H1 (cell line): ENCODE results near the gene PLXDC2. TPM values are rescaled to one million over a fixed set of nuclear protein-coding genes. Genes with fewer than 3 reads are reported as not detected.

Experiments
- CTCF ChIA-PET: fragments of 300-600 bp; sonication (Branson Sonifier 250); formaldehyde crosslinking; loops from one replicate; lab custom pipeline; 2021; ENCODE audit not compliant: partially characterized antibody; lab: Charles Lee
- POLR2A ChIA-PET: fragments of 300-600 bp; sonication (Branson Sonifier 250); formaldehyde crosslinking; loops from one replicate; lab custom pipeline; 2021; ENCODE audit warnings: inconsistent platforms; ENCODE audit not compliant: partially characterized antibody; lab: Charles Lee
- DNase-seq, 2 experiments: peaks; one replicate each; pipeline versions ENCODE4 v3.0.0 to v3.0.0-alpha.2; 2010 to 2022; ENCODE audit warnings: low spot score in 2 of 2, low read depth in 1 of 2, mixed read lengths in 1 of 2
- FAIRE-seq: peaks from 2 replicates; lab custom pipeline; 2011; peaks lifted over from hg19 to GRCh38; lab: Jason Lieb, UNC
- H2AFZ ChIP-seq: 2 replicates; pipeline ENCODE4 v1.8.1; 2012; ENCODE audit warnings: low read length, inconsistent platforms
- H2AK5ac ChIP-seq: 2 replicates; pipeline ENCODE4 v1.6.1; 2013; ENCODE audit warnings: low read depth, low read length
- H2BK120ac ChIP-seq: replicated peaks from 2 replicates; pipeline ENCODE3; 2013; ENCODE audit warnings: low read depth, low read length, inconsistent platforms
- H2BK12ac ChIP-seq: 2 replicates; pipeline ENCODE4 v1.6.1; 2013; ENCODE audit warnings: low read depth, low read length
- H2BK15ac ChIP-seq: 2 replicates; pipeline ENCODE4 v1.6.1; 2013; ENCODE audit warnings: low read length
- H2BK20ac ChIP-seq: 2 replicates; pipeline ENCODE4 v1.6.1; 2013; ENCODE audit warnings: low read length
- H2BK5ac ChIP-seq: 2 replicates; pipeline ENCODE4 v1.6.1; 2013; ENCODE audit warnings: low read depth, low read length
- H3K14ac ChIP-seq: 2 replicates; pipeline ENCODE4 v1.6.1; 2013; ENCODE audit warnings: inconsistent platforms; ENCODE audit not compliant: insufficient read length
- H3K18ac ChIP-seq: 2 replicates; pipeline ENCODE4 v1.6.1; 2013; ENCODE audit warnings: low read length; ENCODE audit errors: extremely low read depth
- H3K23ac ChIP-seq: 2 replicates; pipeline ENCODE4 v1.6.1; 2013; ENCODE audit warnings: inconsistent platforms; ENCODE audit not compliant: insufficient read length
- H3K23me2 ChIP-seq: 2 replicates; pipeline ENCODE4 v1.6.1; 2013; ENCODE audit warnings: low read depth, low read length
- H3K27ac ChIP-seq: 2 replicates; pipeline ENCODE4 v1.6.1; 2011; ENCODE audit warnings: low read depth, low read length, inconsistent platforms
- H3K27me3 ChIP-seq, 4 experiments: replicated peaks in 1 of 4; 1 replicate in 1 of 4; 2 replicates in 3 of 4; pipeline versions ENCODE4 v1.6.1 to v1.8.1; 2011 to 2013; ENCODE audit warnings: low read length in 3 of 4, mild to moderate bottlenecking in 3 of 4, inconsistent platforms in 2 of 4, mixed read lengths in 2 of 4, moderate library complexity in 1 of 4; ENCODE audit not compliant: control insufficient read depth in 3 of 4, insufficient read depth in 3 of 4; ENCODE audit errors: extremely low read depth in 1 of 4
- H3K36me3 ChIP-seq, 4 experiments: 2 replicates each; pipeline versions ENCODE4 v1.6.1 to v1.8.1; 2011 to 2013; ENCODE audit warnings: mild to moderate bottlenecking in 4 of 4, low read length in 3 of 4, moderate library complexity in 2 of 4, control low read depth in 1 of 4, inconsistent platforms in 1 of 4; ENCODE audit not compliant: insufficient read depth in 4 of 4, control insufficient read depth in 2 of 4
- H3K4ac ChIP-seq: replicated peaks from 2 replicates; pipeline ENCODE3; 2013; ENCODE audit warnings: low read length, low read depth, mixed read lengths, inconsistent platforms; ENCODE audit not compliant: insufficient read length
- H3K4me1 ChIP-seq, 4 experiments: replicated peaks in 1 of 4; 1 replicate in 1 of 4; 2 replicates in 3 of 4; pipeline versions ENCODE4 v1.6.1 to v1.8.1; 2011 to 2013; ENCODE audit warnings: low read length in 3 of 4, inconsistent platforms in 2 of 4, mixed read lengths in 1 of 4; ENCODE audit not compliant: insufficient read depth in 4 of 4, control insufficient read depth in 3 of 4
- H3K4me2 ChIP-seq, 2 experiments: 2 replicates each; pipeline versions ENCODE4 v1.6.1 to v1.8.1; 2011 to 2013; ENCODE audit warnings: low read depth in 2 of 2, low read length in 2 of 2, control low read depth in 1 of 2, inconsistent platforms in 1 of 2, mild to moderate bottlenecking in 1 of 2; ENCODE audit not compliant: insufficient read depth in 1 of 2
- H3K4me3 ChIP-seq, 4 experiments: fragments of 200-600, 300-600 bp in 1 of 4; sonication (generic), shearing (Covaris generic), sonication (Bioruptor Twin) in 1 of 4; 2 replicates each; pipeline versions ENCODE4 v1.5.1 to v1.8.1; 2011 to 2016; ENCODE audit warnings: low read length in 4 of 4, low read depth in 3 of 4, control low read depth in 2 of 4, inconsistent platforms in 2 of 4, mild to moderate bottlenecking in 2 of 4, mixed read lengths in 1 of 4, moderate library complexity in 1 of 4; ENCODE audit not compliant: insufficient read depth in 2 of 4; ENCODE audit errors: extremely low read depth in 1 of 4
- H3K56ac ChIP-seq: replicated peaks from 2 replicates; pipeline ENCODE3; 2013; ENCODE audit warnings: low read depth, mild to moderate bottlenecking, mixed read lengths, low read length, inconsistent platforms; ENCODE audit not compliant: insufficient read length
- H3K79me1 ChIP-seq: 2 replicates; pipeline ENCODE4 v1.6.1; 2013; ENCODE audit warnings: low read depth, low read length, control low read depth
- H3K79me2 ChIP-seq, 2 experiments: 2 replicates each; pipeline versions ENCODE4 v1.6.1 to v1.8.1; 2012 to 2013; ENCODE audit warnings: low read length in 2 of 2, mild to moderate bottlenecking in 2 of 2, inconsistent platforms in 1 of 2; ENCODE audit not compliant: insufficient read depth in 2 of 2, control insufficient read depth in 1 of 2
- H3K9ac ChIP-seq, 4 experiments: replicated peaks in 1 of 4; 1 replicate in 1 of 4; 2 replicates in 3 of 4; pipeline versions ENCODE4 v1.6.1 to v1.8.1; 2011 to 2013; ENCODE audit warnings: low read depth in 3 of 4, low read length in 3 of 4, control low read depth in 2 of 4, mild to moderate bottlenecking in 2 of 4, moderate library complexity in 2 of 4, inconsistent platforms in 1 of 4; ENCODE audit errors: extremely low read depth in 1 of 4
- H3K9me3 ChIP-seq, 2 experiments: 2 replicates each; pipeline versions ENCODE4 v1.6.1 to v1.8.1; 2012 to 2013; ENCODE audit warnings: mild to moderate bottlenecking in 2 of 2, moderate library complexity in 2 of 2, control low read depth in 1 of 2, inconsistent platforms in 1 of 2, low read depth in 1 of 2, low read length in 1 of 2, mixed read lengths in 1 of 2; ENCODE audit not compliant: insufficient read depth in 2 of 2
- H4K20me1 ChIP-seq, 2 experiments: replicated peaks in 1 of 2; 2 replicates each; pipeline versions ENCODE3 to v1.8.1; 2011 to 2013; ENCODE audit warnings: inconsistent platforms in 2 of 2, low read length in 2 of 2, mild to moderate bottlenecking in 1 of 2; ENCODE audit not compliant: insufficient read depth in 2 of 2, control insufficient read depth in 1 of 2
- H4K5ac ChIP-seq: 2 replicates; pipeline ENCODE4 v1.6.1; 2013; ENCODE audit warnings: low read length, low read depth, mixed read lengths, inconsistent platforms; ENCODE audit not compliant: insufficient read length
- H4K8ac ChIP-seq: 2 replicates; pipeline ENCODE4 v1.8.0; 2013; ENCODE audit warnings: mild to moderate bottlenecking, moderate library complexity, low read length, inconsistent platforms; ENCODE audit not compliant: insufficient read depth; ENCODE audit errors: extremely low read depth
- H4K91ac ChIP-seq: replicated peaks from 2 replicates; pipeline ENCODE3; 2013; ENCODE audit warnings: low read length, mixed read lengths, inconsistent platforms; ENCODE audit not compliant: insufficient read length
- JUN ChIP-seq: IDR thresholded peaks from 2 replicates; pipeline ENCODE4 v1.6.1; 2011; ENCODE audit warnings: low read depth, mild to moderate bottlenecking, improper control_type of control experiment, low read length
- KDM4A ChIP-seq: IDR thresholded peaks from one replicate; pipeline ENCODE4 v1.7.1; 2012; ENCODE audit warnings: low read depth, mild to moderate bottlenecking, moderate library complexity, low read length, inconsistent platforms; ENCODE audit not compliant: severe bottlenecking
- RBBP5 ChIP-seq: IDR thresholded peaks from 2 replicates; pipeline ENCODE4 v1.7.1; 2012; ENCODE audit warnings: low read depth, mild to moderate bottlenecking, inconsistent platforms, low read length, moderate library complexity, borderline replicate concordance
- RNF2 ChIP-seq: fragments of 200-900, 300-1000 bp; sonication (generic); IDR thresholded peaks from 2 replicates; pipeline ENCODE4 v1.7.1; 2016; ENCODE audit warnings: borderline replicate concordance, low read depth, mild to moderate bottlenecking, antibody characterized with exemption, low read length; ENCODE audit not compliant: poor library complexity, severe bottlenecking; ENCODE audit errors: missing control alignments
- SIX5 ChIP-seq: IDR thresholded peaks from 2 replicates; pipeline ENCODE4 v1.6.1; 2011; ENCODE audit warnings: mild to moderate bottlenecking, low read depth, low read length
- SRF ChIP-seq: IDR thresholded peaks from 2 replicates; pipeline ENCODE4 v1.6.1; 2011; ENCODE audit warnings: mild to moderate bottlenecking, low read depth, low read length, moderate library complexity
- WGBS, 2 experiments: shearing (Covaris generic) in 1 of 2; methylation state at CpG; one replicate each; pipeline versions ENCODE4 v1.1.6 to v1.1.7; 2013 to 2015; ENCODE audit warnings: low lambda C conversion rate in 2 of 2, mixed read lengths in 2 of 2, inconsistent platforms in 1 of 2, low coverage in 1 of 2, missing lambda C conversion rate in 1 of 2; ENCODE audit not compliant: insufficient replicate concordance in 2 of 2, insufficient coverage in 1 of 2, insufficient read length in 1 of 2; ENCODE audit errors: extremely low coverage in 1 of 2, missing lambda C conversion rate in 1 of 2; 5-methylcytosine and 5-hydroxymethylcytosine counted together
- polyA plus RNA-seq, 7 experiments: library from polyadenylated mRNA; depleted of rRNA in 3 of 7; stranded (reverse) in 5 of 7; unstranded in 2 of 7; fragments of >200 nt in 5 of 7; fragments of 200-250 nt in 2 of 7; gene quantifications; 1 replicate in 5 of 7; 2 replicates in 1 of 7; 4 replicates in 1 of 7; pipeline versions ENCODE4 v1.2.1 to v1.2.3, GENCODE V29; 2011 to 2013; ENCODE audit warnings: missing spikeins in 2 of 7, mixed read lengths in 2 of 7
- total RNA-seq: library from RNA; stranded (reverse); fragmentation: NEBNext Ultra II Directional; extraction: Animal tissue kit (Norgen Biotek cat#: 25700); gene quantifications from 2 replicates; pipeline ENCODE4 v1.2.1, GENCODE V29; 2021
- TF ChIP-seq, protein P1 (sequence below), 3 experiments: IDR thresholded peaks; 1 replicate in 2 of 3; 2 replicates in 1 of 3; pipeline versions ENCODE4 v1.5.1 to v1.6.1; 2011; ENCODE audit warnings: low read length in 3 of 3, mild to moderate bottlenecking in 3 of 3, inconsistent platforms in 2 of 3, low read depth in 1 of 3, moderate library complexity in 1 of 3; ENCODE audit not compliant: insufficient read depth in 1 of 3; ENCODE audit errors: control extremely low read depth in 1 of 3
- TF ChIP-seq, protein P2 (sequence below): IDR thresholded peaks from 2 replicates; pipeline ENCODE4 v1.6.1; 2011; ENCODE audit warnings: low read depth, mild to moderate bottlenecking, low read length; ENCODE audit not compliant: insufficient read depth

Gene PLXDC2
- total and polyA plus RNA-seq, 2 of the 8 experiments (the other 6 are each of a cell fraction or from before 2014, with no cell fraction given) = 23.0 to 40.5 TPM

DNA sequence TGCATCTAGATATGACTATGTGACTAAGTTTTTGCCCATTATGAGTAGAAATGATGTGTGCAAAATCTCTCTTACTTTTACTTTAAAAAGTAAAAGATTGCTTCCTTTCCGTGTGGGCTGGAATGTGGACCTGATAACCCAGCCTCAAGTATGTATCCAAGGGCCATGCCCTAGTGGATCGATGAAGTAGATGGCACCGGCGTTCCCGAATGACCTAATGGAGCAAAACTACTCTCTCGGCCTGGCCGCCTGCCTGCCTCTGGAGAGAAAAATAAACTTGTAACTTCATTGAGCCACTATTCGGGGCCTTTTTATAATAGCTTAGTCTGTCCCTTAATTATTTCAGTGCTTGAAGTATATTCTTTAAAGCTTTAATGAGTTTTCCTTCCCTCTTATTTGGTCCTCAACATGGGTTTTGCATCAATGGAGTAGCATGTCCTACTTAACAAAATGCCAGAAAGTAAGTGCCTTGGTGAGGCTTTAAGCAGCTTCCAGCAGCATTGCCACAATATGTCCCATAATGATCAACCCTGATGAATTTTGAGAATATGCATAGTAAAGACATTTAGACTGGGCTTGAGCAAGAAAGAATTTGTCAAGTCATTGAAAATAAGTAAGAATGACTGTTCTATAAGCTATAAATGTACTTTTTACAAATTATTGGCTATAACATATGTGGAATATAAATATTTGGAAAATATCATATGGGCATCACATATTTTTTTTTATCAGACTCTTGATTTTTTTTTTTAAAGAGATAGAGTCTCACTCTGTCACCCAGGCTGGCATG lies 61.4 kb downstream of the PLXDC2 start:
- Histone ChIP-seq H3K4me2 (no peak overlapping the region), H3K9ac (no peak overlapping the region)
- TF ChIP-seq SRF (no peak), RNF2 (no peak), KDM4A (no peak), SIX5 (no peak), RBBP5 (no peak), JUN (no peak)
- TF ChIP-seq, protein P1, sequence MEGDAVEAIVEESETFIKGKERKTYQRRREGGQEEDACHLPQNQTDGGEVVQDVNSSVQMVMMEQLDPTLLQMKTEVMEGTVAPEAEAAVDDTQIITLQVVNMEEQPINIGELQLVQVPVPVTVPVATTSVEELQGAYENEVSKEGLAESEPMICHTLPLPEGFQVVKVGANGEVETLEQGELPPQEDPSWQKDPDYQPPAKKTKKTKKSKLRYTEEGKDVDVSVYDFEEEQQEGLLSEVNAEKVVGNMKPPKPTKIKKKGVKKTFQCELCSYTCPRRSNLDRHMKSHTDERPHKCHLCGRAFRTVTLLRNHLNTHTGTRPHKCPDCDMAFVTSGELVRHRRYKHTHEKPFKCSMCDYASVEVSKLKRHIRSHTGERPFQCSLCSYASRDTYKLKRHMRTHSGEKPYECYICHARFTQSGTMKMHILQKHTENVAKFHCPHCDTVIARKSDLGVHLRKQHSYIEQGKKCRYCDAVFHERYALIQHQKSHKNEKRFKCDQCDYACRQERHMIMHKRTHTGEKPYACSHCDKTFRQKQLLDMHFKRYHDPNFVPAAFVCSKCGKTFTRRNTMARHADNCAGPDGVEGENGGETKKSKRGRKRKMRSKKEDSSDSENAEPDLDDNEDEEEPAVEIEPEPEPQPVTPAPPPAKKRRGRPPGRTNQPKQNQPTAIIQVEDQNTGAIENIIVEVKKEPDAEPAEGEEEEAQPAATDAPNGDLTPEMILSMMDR (IDR thresholded peaks at IDR 0.05; ENCODE audit: control extremely low read depth in 1 of 3, insufficient read depth in 1 of 3, low read depth in 1 of 3, low read length in 3 of 3) = no peak
- TF ChIP-seq, protein P2, sequence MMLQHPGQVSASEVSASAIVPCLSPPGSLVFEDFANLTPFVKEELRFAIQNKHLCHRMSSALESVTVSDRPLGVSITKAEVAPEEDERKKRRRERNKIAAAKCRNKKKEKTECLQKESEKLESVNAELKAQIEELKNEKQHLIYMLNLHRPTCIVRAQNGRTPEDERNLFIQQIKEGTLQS = no peak

More for the DNA sequence above, 61.4 kb downstream of the PLXDC2 start:
- DNase-seq = no peak
- H3K79me1 ChIP-seq = no peaks in the 10 kb centered on the region
- no peak overlapping the region for H4K91ac ChIP-seq
- no peak overlapping the region for H4K8ac ChIP-seq
- no peak overlapping the region for H2BK5ac ChIP-seq
- H4K20me1 ChIP-seq = peaks cover 0 to 3% of the 10 kb centered on the region in 2 experiments
- H2BK20ac ChIP-seq = no peak overlapping the region
- H3K79me2 ChIP-seq = peaks cover 0 to 66% of the 10 kb centered on the region in 2 experiments; a peak in 3 of 4 replicates
- H4K5ac ChIP-seq = no peak overlapping the region
- no peak overlapping the region for H3K18ac ChIP-seq
- H3K9me3 ChIP-seq = no peaks in the 10 kb centered on the region
- H3K23me2 ChIP-seq = no peaks in the 10 kb centered on the region; the same call in 1 of the 2 replicates
- H2BK12ac ChIP-seq = no peak overlapping the region
- 86% methylated on average over 8 of the region's 8 CpGs; no CpG with 5 or more reads in 1 of the 2 experiments for WGBS, 2 experiments
- ChIA-PET POLR2A (no interaction called here), CTCF (interaction anchor here (0.5 to 1.3 kb wide), 6 partner anchors 14 to 1563 kb away, joined by 3 to 6 read pairs (median 4); no protein-coding TSS in a partner anchor)
- H2BK120ac ChIP-seq = no peak overlapping the region
- no peak overlapping the region for H3K4ac ChIP-seq
- no peak for FAIRE-seq
- H3K56ac ChIP-seq = no peak overlapping the region
- H2BK15ac ChIP-seq = no peak overlapping the region
- H3K27ac ChIP-seq = no peak overlapping the region
- no peak overlapping the region for H3K23ac ChIP-seq
- H3K4me3 ChIP-seq = no peak overlapping the region
- no peaks in the 10 kb centered on the region for H3K27me3 ChIP-seq
- no peak overlapping the region for H3K14ac ChIP-seq
- no peak overlapping the region for H2AK5ac ChIP-seq
- no peaks in the 10 kb centered on the region for H3K4me1 ChIP-seq
- no peak overlapping the region for H2AFZ ChIP-seq
- no peaks in the 10 kb centered on the region for H3K36me3 ChIP-seq
